Uterus (tissue), 4 donors: Measurements from ENCODE around the gene PMEPA1. TPM values are rescaled to one million over a fixed set of nuclear protein-coding genes. Genes with fewer than 3 reads are reported as not detected.

Source experiments
- DNase-seq, 2 donors: peaks; one replicate each; pipeline ENCODE4 v3.0.0-alpha.2; 2019 to 2020
- H3K27ac ChIP-seq, 2 donors: fragments of 200-600 bp; sonication (generic); 1 replicate in 1 of 2; 2 replicates in 1 of 2; pipeline ENCODE4 v1.5.1; 2016 to 2018
- H3K27me3 ChIP-seq, 2 donors: fragments of 200-600 bp; sonication (generic); one replicate each; pipeline ENCODE4 v1.5.1; 2018 to 2019; ENCODE audit warnings: control low read depth in 1 of 2
- H3K36me3 ChIP-seq, 2 donors: fragments of 200-600 bp; sonication (generic); one replicate each; pipeline ENCODE4 v1.5.1; 2019; ENCODE audit warnings: control low read depth in 1 of 2
- H3K4me1 ChIP-seq, 2 donors: fragments of 200-600 bp; sonication (generic); one replicate each; pipeline ENCODE4 v1.5.1; 2018 to 2019; ENCODE audit warnings: control low read depth in 1 of 2
- H3K4me3 ChIP-seq, 2 donors: fragments of 200-600 bp; sonication (generic); 1 replicate in 1 of 2; 2 replicates in 1 of 2; pipeline ENCODE4 v1.5.1; 2018 to 2019; ENCODE audit warnings: mild to moderate bottlenecking in 1 of 2
- H3K9me3 ChIP-seq, 2 donors: fragments of 200-600 bp; sonication (generic); one replicate each; pipeline ENCODE4 v1.5.1; 2019; ENCODE audit warnings: control low read depth in 1 of 2
- CTCF ChIP-seq, 4 experiments: fragments of 200-600 bp in 2 of 4; fragments of 450-650 bp in 2 of 4; sonication (generic) in 2 of 4; IDR thresholded peaks; one replicate each; pipeline ENCODE4 v1.5.1; 2016 to 2019; ENCODE audit warnings: antibody characterized with exemption in 4 of 4, mild to moderate bottlenecking in 2 of 4, moderate library complexity in 1 of 4
- POLR2A ChIP-seq, 2 donors: fragments of 450-650 bp; IDR thresholded peaks; one replicate each; pipeline ENCODE4 v1.6.1; 2016; ENCODE audit warnings: antibody characterized with exemption in 2 of 2, mild to moderate bottlenecking in 1 of 2, moderate library complexity in 1 of 2
- intact Hi-C: fragments of 100-400 bp; cut with DNase I; formaldehyde crosslinking; loops from one replicate; pipeline ENCODE4 v1.15.1; 2023; ENCODE audit warnings: low total_unique reads
- total RNA-seq, 4 donors: library from RNA; depleted of rRNA in 3 of 4; stranded (reverse); fragments of >200 nt in 3 of 4; gene quantifications; one replicate each; pipeline versions ENCODE4 v1.1.0 to v1.2.4, GENCODE V29; 2014 to 2023
- donor health status: DM: yes; HTN: yes; CAD: no.

Gene PMEPA1
- total RNA-seq, 4 donors from 2014 or later, result 5.6 to 51.9 (median 33.5) TPM

- intact Hi-C loops, result no loop called here
- Histone ChIP-seq H3K4me3 (peak overlapping the region; percentile 17 to 24), H3K4me1 (no peaks in the 10 kb centered on the region)
Measured at GRCh38 chr20:57718490-57719009, 8.7 kb upstream of the PMEPA1 start.

DNA sequence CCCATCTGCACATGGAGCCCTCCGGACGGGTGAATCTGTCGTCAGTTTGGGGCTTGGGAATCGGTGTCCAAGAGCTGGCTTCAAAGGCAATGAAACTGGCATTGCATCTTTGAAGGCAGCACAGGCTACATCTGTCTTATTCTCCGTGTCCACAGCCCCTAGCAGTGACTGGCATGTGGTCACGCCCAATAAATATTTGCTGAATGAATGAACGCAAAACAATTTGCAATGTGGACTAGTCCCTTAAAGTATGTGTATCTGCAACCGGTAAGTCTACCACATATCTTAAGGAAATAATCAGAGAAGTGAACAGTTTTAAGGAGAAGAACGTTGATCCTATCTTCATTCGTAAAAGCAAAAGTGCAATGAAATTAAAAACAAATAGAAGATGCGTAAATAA is 8.0 kb upstream of the PMEPA1 start:
- intact Hi-C loops, result no loop called here
- H3K27me3 ChIP-seq, result no peaks in the 10 kb centered on the region
- DNase-seq, result no peak
- no peak overlapping the region for H3K4me3 ChIP-seq
- no peaks in the 10 kb centered on the region for H3K36me3 ChIP-seq
- H3K4me1 ChIP-seq, result no peaks in the 10 kb centered on the region
- no peaks in the 10 kb centered on the region for H3K9me3 ChIP-seq
- no peak for TF ChIP-seq POLR2A (IDR thresholded peaks at IDR 0.05)
- TF ChIP-seq CTCF (IDR thresholded peaks at IDR 0.05), result no peak
- no peak overlapping the region for H3K27ac ChIP-seq

More at GRCh38 chr20:57718490-57719009, 8.7 kb upstream of the PMEPA1 start:
- peak; percentile 96 to 98 for DNase-seq
- peak overlapping the region in 1 of 2 donors; percentile 16 for H3K27ac ChIP-seq
- peak in 1 of 4 experiments; percentile 5 for TF ChIP-seq CTCF (IDR thresholded peaks at IDR 0.05)
- no peak for TF ChIP-seq POLR2A (IDR thresholded peaks at IDR 0.05)
- no peaks in the 10 kb centered on the region for H3K36me3 ChIP-seq
- no peaks in the 10 kb centered on the region for H3K9me3 ChIP-seq
- H3K27me3 ChIP-seq, result no peaks in the 10 kb centered on the region

- no peak overlapping the region for H3K27ac ChIP-seq
- intact Hi-C loops, result no loop called here
- H3K4me1 ChIP-seq, result no peaks in the 10 kb centered on the region
Measured at GRCh38 chr20:57716901-57717300, 7.1 kb upstream of the PMEPA1 start.

DNA sequence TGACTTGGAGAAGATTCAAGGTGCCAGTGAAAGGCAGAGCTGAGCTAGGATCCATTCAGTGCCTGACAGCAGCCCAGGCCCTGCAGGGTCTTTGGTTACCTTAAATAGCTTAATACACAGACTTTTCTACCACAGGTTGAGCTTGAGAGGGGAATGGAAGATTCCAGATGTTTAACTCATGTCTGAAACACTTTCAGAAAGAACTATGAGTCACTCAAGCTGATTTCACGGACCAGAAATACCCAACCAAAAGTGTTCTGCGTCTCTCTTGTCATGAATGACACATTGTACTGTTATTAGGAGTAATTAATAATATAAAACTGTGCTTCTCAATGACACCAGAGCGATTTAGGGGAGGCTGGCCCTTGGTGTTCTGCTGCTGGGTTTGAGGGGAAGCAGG is 6.4 kb upstream of the PMEPA1 start:
- H3K27ac ChIP-seq, result no peak overlapping the region
- intact Hi-C loops, result no loop called here
- TF ChIP-seq POLR2A (IDR thresholded peaks at IDR 0.05), result no peak
- no peak for TF ChIP-seq CTCF (IDR thresholded peaks at IDR 0.05)

More at GRCh38 chr20:57716901-57717300, 7.1 kb upstream of the PMEPA1 start:
- TF ChIP-seq POLR2A (IDR thresholded peaks at IDR 0.05), result no peak
- TF ChIP-seq CTCF (IDR thresholded peaks at IDR 0.05), result no peak
- H3K9me3 ChIP-seq, result no peaks in the 10 kb centered on the region
- no peaks in the 10 kb centered on the region for H3K36me3 ChIP-seq
- H3K27me3 ChIP-seq, result no peaks in the 10 kb centered on the region
- no peak overlapping the region for H3K4me3 ChIP-seq
- DNase-seq, result no peak

GRCh38 chr20:57715268-57715904 is 5.6 kb upstream of the PMEPA1 start:
- Histone ChIP-seq H3K27ac (no peak overlapping the region), H3K36me3 (no peaks in the 10 kb centered on the region), H3K4me3 (no peak overlapping the region), H3K9me3 (no peaks in the 10 kb centered on the region), H3K27me3 (no peaks in the 10 kb centered on the region), H3K4me1 (peaks cover 0 to 4% of the 10 kb centered on the region in 2 donors)
- TF ChIP-seq CTCF (IDR thresholded peaks at IDR 0.05), result no peak
- DNase-seq, result no peak
- intact Hi-C loops, result no loop called here

More for the DNA sequence above, 6.4 kb upstream of the PMEPA1 start:
- H3K36me3 ChIP-seq, result no peaks in the 10 kb centered on the region
- H3K9me3 ChIP-seq, result no peaks in the 10 kb centered on the region
- no peaks in the 10 kb centered on the region for H3K27me3 ChIP-seq
- no peak overlapping the region for H3K4me3 ChIP-seq
- peaks cover 0 to under 1% of the 10 kb centered on the region in 2 donors for H3K4me1 ChIP-seq
- DNase-seq, result no peak
